Duodenal mucosa (tissue), 2 donors: Measurements from ENCODE around the gene LDB2.
"Not testable (repeated sequence)": the region's sequence is repeated elsewhere in the genome, so short reads cannot be mapped to it uniquely, and the experiment has no call there.

Experiments used
- H3K27ac ChIP-seq: one replicate; pipeline ENCODE4 v1.7.0; 2013; ENCODE audit warnings: low read depth, low read length
- H3K27me3 ChIP-seq, 2 donors: one replicate each; pipeline ENCODE4 v1.7.0; 2013; ENCODE audit warnings: low read length in 2 of 2, control low read depth in 1 of 2; ENCODE audit not compliant: insufficient read depth in 2 of 2, control insufficient read depth in 1 of 2
- H3K36me3 ChIP-seq, 2 donors: one replicate each; pipeline ENCODE4 v1.7.0; 2013; ENCODE audit warnings: low read length in 2 of 2, control low read depth in 1 of 2; ENCODE audit not compliant: insufficient read depth in 2 of 2, control insufficient read depth in 1 of 2
- H3K4me1 ChIP-seq, 2 donors: one replicate each; pipeline ENCODE4 v1.7.0; 2013; ENCODE audit warnings: low read length in 2 of 2, control low read depth in 1 of 2; ENCODE audit not compliant: insufficient read depth in 2 of 2, control insufficient read depth in 1 of 2
- H3K4me3 ChIP-seq, 2 donors: one replicate each; pipeline ENCODE4 v1.7.0; 2013; ENCODE audit warnings: low read length in 2 of 2, low read depth in 1 of 2
- H3K9ac ChIP-seq, 2 donors: one replicate each; pipeline ENCODE4 v1.7.0; 2013; ENCODE audit warnings: low read length in 2 of 2, low read depth in 1 of 2
- H3K9me3 ChIP-seq, 2 donors: one replicate each; pipeline ENCODE4 v1.7.0; 2013; ENCODE audit warnings: low read length in 2 of 2, control low read depth in 1 of 2; ENCODE audit not compliant: control insufficient read depth in 1 of 2

Gene LDB2

GRCh38 chr4:16652732-16653305, 245.6 kb downstream of the LDB2 start:
- no peaks in the 10 kb centered on the region for H3K36me3 ChIP-seq
- H3K27ac ChIP-seq, result no peak overlapping the region
- H3K4me1 ChIP-seq, result no peaks in the 10 kb centered on the region
- no peak overlapping the region for H3K9ac ChIP-seq
- no peaks in the 10 kb centered on the region for H3K27me3 ChIP-seq
- no peaks in the 10 kb centered on the region for H3K9me3 ChIP-seq
- H3K4me3 ChIP-seq, result no peak overlapping the region

DNA sequence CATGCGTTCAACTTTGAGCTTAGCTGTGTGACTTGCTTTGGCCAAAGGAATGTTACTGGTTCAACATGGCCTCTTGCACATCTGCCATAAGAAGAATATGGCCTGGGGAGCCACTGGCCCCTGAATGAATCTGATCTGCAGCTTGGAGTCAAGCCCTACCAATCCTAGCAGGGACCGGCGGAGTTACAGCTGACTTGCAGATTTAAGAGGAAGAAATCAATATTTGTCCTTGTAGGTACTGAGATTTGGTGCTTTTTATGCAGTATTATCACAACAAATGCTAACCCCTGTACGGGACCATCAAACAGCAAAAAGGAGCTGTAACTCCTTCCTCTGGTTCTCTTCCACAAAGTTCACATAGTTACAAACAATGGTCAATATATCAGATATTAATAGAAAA, 252.0 kb downstream of the LDB2 start:
- no peaks in the 10 kb centered on the region for H3K27me3 ChIP-seq
- no peaks in the 10 kb centered on the region for H3K4me1 ChIP-seq
- H3K9me3 ChIP-seq, result no peaks in the 10 kb centered on the region
- H3K36me3 ChIP-seq, result no peaks in the 10 kb centered on the region
- H3K4me3 ChIP-seq, result no peak overlapping the region
- H3K9ac ChIP-seq, result no peak overlapping the region
- no peak overlapping the region for H3K27ac ChIP-seq

DNA sequence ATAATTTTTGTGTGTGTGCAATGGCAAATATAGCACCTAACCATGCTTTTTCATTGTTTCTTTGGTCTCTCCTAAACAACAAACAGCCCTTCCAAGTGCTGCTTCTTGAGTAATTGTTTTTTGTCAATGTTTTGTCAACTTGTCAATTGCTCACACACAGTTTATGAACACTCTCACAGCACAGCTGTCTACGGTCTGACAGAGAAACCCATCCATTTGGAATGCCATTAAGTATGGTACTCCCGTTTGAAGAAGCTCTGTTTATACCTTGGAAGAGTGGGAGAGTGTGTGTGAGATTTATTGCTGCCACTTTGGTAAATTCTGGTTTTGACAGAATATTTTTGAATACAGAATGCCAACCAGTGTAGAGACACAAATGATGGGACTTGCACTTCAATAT, 254.6 kb downstream of the LDB2 start:
- H3K9me3 ChIP-seq, result no peaks in the 10 kb centered on the region
- no peak overlapping the region for H3K27ac ChIP-seq
- H3K4me1 ChIP-seq, result no peaks in the 10 kb centered on the region
- H3K4me3 ChIP-seq, result no peak overlapping the region
- H3K27me3 ChIP-seq, result no peaks in the 10 kb centered on the region
- H3K36me3 ChIP-seq, result no peaks in the 10 kb centered on the region
- H3K9ac ChIP-seq, result no peak overlapping the region

GRCh38 chr4:16642897-16643296, 255.5 kb downstream of the LDB2 start:
- Histone ChIP-seq H3K27ac (no peak overlapping the region), H3K9me3 (no peaks in the 10 kb centered on the region), H3K27me3 (no peaks in the 10 kb centered on the region)

DNA sequence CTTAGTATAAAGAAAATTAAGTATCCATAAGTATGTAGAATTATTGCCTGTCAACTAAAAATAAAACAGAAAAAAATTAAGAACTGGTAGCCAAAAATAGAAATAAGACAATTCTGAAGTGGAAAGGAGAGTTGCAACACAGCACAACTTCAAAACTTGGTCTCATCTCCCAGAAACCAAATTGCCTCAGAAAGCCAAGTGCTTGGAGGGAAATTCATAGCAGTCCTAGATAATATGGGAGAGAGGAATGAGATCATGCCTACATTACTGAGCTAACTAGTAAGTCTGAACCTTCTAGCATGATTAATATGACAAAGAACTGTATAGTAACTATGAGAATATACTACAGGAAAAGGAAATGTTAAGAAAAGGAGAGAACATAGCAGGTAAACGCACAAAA, 256.5 kb downstream of the LDB2 start:
- Histone ChIP-seq H3K27ac (no peak overlapping the region), H3K27me3 (no peaks in the 10 kb centered on the region), H3K4me1 (no peaks in the 10 kb centered on the region), H3K9ac (no peak overlapping the region), H3K4me3 (no peak overlapping the region), H3K9me3 (no peaks in the 10 kb centered on the region), H3K36me3 (no peaks in the 10 kb centered on the region)

More at GRCh38 chr4:16642897-16643296, 255.5 kb downstream of the LDB2 start:
- Histone ChIP-seq H3K4me3 (no peak overlapping the region), H3K9ac (no peak overlapping the region), H3K4me1 (no peaks in the 10 kb centered on the region), H3K36me3 (no peaks in the 10 kb centered on the region)

GRCh38 chr4:16636912-16637630, 261.4 kb downstream of the LDB2 start:
- Histone ChIP-seq H3K4me1 (no peaks in the 10 kb centered on the region), H3K9me3 (no peaks in the 10 kb centered on the region), H3K9ac (no peak overlapping the region), H3K27me3 (no peaks in the 10 kb centered on the region), H3K27ac (no peak overlapping the region), H3K4me3 (no peak overlapping the region), H3K36me3 (no peaks in the 10 kb centered on the region)

DNA sequence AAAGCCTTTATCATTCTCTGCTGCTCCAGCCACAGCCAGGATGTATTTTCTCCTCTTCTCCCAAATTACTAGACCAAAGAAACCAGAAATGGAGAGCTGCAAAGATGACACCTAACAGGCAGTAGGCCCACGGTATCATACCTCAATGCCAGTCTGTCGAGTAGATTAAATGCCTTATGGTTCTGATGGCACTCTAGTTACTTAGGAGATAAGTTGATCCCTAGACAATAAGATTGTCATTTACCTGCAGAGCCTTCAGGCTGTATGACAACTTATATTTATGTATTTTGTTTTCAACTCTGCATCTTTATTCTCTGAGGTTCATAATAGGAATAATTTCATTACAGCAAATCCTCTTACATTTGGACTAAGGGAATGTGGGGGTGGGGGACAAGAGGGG, 262.1 kb downstream of the LDB2 start:
- Histone ChIP-seq H3K27me3 (no peaks in the 10 kb centered on the region), H3K4me1 (no peaks in the 10 kb centered on the region), H3K4me3 (no peak overlapping the region), H3K9me3 (no peaks in the 10 kb centered on the region), H3K9ac (no peak overlapping the region), H3K27ac (no peak overlapping the region), H3K36me3 (no peaks in the 10 kb centered on the region)

- H3K27ac ChIP-seq, H3K36me3 ChIP-seq, H3K9me3 ChIP-seq, H3K4me1 ChIP-seq, H3K4me3 ChIP-seq, H3K9ac ChIP-seq, H3K27me3 ChIP-seq: not testable (repeated sequence)
These were observed 269.2 kb downstream of the LDB2 start for GRCh38 chr4:16629274-16629673.

GRCh38 chr4:16628835-16629234, 269.6 kb downstream of the LDB2 start:
- H3K36me3 ChIP-seq, H3K9me3 ChIP-seq, H3K9ac ChIP-seq, H3K4me3 ChIP-seq, H3K27me3 ChIP-seq, H3K27ac ChIP-seq, H3K4me1 ChIP-seq: not testable (repeated sequence)

DNA sequence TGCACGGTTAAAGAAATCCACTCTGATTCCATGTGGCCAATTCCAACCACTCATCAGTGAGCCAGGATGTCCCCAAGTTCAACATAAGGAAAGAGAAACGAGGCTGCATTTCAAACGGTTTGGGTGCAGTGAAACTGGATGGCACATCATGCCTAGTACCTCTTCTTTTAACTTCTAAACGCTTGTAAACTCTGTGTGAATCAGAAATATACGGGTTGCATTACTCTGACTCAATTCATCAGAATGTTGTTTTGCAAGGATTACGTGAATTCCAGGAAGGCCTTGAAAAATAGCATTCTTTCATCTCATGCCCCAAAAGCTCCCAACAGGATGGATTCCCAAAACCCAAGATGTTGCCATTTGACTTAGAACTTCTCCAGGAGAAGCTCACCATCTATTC, 270.4 kb downstream of the LDB2 start:
- H3K9me3 ChIP-seq, result peaks cover 0 to 3% of the 10 kb centered on the region in 2 donors
- no peak overlapping the region for H3K27ac ChIP-seq
- H3K27me3 ChIP-seq, result no peaks in the 10 kb centered on the region

More for the DNA sequence above, 270.4 kb downstream of the LDB2 start:
- Histone ChIP-seq H3K9ac (no peak overlapping the region), H3K36me3 (no peaks in the 10 kb centered on the region), H3K4me3 (no peak overlapping the region), H3K4me1 (no peaks in the 10 kb centered on the region)
